OCI-LY1 (cell line): ENCODE results near the gene PLA2G4B.

Experiments used
- CTCF ChIP-seq: fragments of 200-600 bp; sonication (generic), shearing (Covaris generic); IDR thresholded peaks from 2 replicates; pipeline ENCODE4 v1.5.1; 2017; ENCODE audit warnings: mild to moderate bottlenecking, antibody characterized with exemption, low read length, moderate library complexity, mixed read lengths
- EZH2 ChIP-seq: fragments of 200-600 bp; sonication (generic), shearing (Covaris generic); IDR thresholded peaks from 2 replicates; pipeline ENCODE4 v1.8.0; 2017; ENCODE audit warnings: borderline replicate concordance, mixed run types, mild to moderate bottlenecking, antibody characterized with exemption, low read length, moderate library complexity, mixed read lengths

GRCh38 chr15:41804361-41804760, 34.3 kb upstream of the PLA2G4B start:
- TF ChIP-seq CTCF (no peak), EZH2 (no peak)
